Glutamatergic neuron (in vitro differentiated cells): Measurements from ENCODE around the gene SPPL3. TPM values are rescaled to one million over a fixed set of nuclear protein-coding genes. Genes with fewer than 3 reads are reported as not detected.

ENCODE experiments used
- DNase-seq: peaks from one replicate; pipeline ENCODE4 v3.0.0; 2022
- H3K27ac Mint-ChIP-seq: one replicate; pipeline ENCODE4 v1.8.0; 2020; ENCODE audit warnings: mild to moderate bottlenecking, mixed read lengths, inconsistent platforms; ENCODE audit not compliant: unreplicated experiment
- H3K27me3 Mint-ChIP-seq: one replicate; pipeline ENCODE4 v1.8.0; 2020; ENCODE audit warnings: mild to moderate bottlenecking, moderate library complexity, mixed read lengths, inconsistent platforms; ENCODE audit not compliant: unreplicated experiment
- H3K36me3 Mint-ChIP-seq: one replicate; pipeline ENCODE4 v1.8.0; 2020; ENCODE audit warnings: mild to moderate bottlenecking, mixed read lengths, inconsistent platforms; ENCODE audit not compliant: unreplicated experiment
- H3K4me1 Mint-ChIP-seq: one replicate; pipeline ENCODE4 v1.8.0; 2020; ENCODE audit warnings: mild to moderate bottlenecking, low read depth, mixed read lengths, inconsistent platforms; ENCODE audit not compliant: unreplicated experiment
- H3K4me3 Mint-ChIP-seq: one replicate; pipeline ENCODE4 v1.8.0; 2020; ENCODE audit warnings: mild to moderate bottlenecking, mixed read lengths, inconsistent platforms; ENCODE audit not compliant: unreplicated experiment
- H3K9me3 Mint-ChIP-seq: one replicate; pipeline ENCODE4 v1.8.0; 2020; ENCODE audit warnings: mild to moderate bottlenecking, moderate library complexity, mixed read lengths, inconsistent platforms; ENCODE audit not compliant: unreplicated experiment
- total RNA-seq: library from RNA; stranded (reverse); fragmentation: NEBNext Ultra II Directional; extraction: Animal tissue kit (Norgen Biotek cat#: 25700); gene quantifications from one replicate; pipeline ENCODE4 v1.2.1, GENCODE V29; 2021; ENCODE audit not compliant: unreplicated experiment
- TF ChIP-seq, protein P1 (sequence below): fragments of 200-600 bp; sonication (generic); IDR thresholded peaks from one replicate; pipeline ENCODE4 v1.5.0; 2021; ENCODE audit not compliant: partially characterized antibody, unreplicated experiment

Gene SPPL3
- total RNA-seq, 1 donor from 2014 or later = 53.4 TPM

DNA sequence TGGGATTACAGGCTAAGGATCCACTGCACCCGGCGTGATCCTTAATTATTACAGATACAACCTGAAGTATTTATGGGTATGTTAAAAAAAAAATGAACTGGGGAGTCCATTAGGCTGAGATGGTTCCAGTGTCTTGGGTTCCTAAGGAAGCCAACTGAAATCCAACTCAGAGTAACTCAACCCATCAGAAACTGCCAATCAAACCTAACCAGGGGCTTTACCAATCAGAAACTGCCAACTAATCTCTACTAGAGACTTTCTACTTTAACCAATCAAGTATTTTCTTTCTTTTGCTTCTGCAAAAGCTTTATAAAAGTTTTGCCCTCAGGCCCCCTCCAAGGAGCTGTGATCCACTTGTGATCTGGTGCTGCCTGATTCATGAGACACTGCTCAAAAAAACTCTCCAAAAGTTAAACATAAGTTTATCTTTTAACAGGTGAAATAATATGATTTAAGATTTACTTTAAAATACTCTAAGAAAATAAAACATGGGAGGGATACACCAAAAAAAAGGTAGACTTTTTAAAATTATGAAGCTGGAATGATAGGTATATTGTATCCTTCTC, 90.5 kb downstream of the SPPL3 start:
- no peak for DNase-seq
- Mint-ChIP-seq H3K4me3 (no peak overlapping the region), H3K9me3 (no peaks in the 10 kb centered on the region), H3K36me3 (peaks cover 6% of the 10 kb centered on the region), H3K27ac (no peak overlapping the region), H3K27me3 (peaks cover 2% of the 10 kb centered on the region), H3K4me1 (peaks cover 10% of the 10 kb centered on the region)
- TF ChIP-seq, protein P1, sequence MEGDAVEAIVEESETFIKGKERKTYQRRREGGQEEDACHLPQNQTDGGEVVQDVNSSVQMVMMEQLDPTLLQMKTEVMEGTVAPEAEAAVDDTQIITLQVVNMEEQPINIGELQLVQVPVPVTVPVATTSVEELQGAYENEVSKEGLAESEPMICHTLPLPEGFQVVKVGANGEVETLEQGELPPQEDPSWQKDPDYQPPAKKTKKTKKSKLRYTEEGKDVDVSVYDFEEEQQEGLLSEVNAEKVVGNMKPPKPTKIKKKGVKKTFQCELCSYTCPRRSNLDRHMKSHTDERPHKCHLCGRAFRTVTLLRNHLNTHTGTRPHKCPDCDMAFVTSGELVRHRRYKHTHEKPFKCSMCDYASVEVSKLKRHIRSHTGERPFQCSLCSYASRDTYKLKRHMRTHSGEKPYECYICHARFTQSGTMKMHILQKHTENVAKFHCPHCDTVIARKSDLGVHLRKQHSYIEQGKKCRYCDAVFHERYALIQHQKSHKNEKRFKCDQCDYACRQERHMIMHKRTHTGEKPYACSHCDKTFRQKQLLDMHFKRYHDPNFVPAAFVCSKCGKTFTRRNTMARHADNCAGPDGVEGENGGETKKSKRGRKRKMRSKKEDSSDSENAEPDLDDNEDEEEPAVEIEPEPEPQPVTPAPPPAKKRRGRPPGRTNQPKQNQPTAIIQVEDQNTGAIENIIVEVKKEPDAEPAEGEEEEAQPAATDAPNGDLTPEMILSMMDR = no peak

DNA sequence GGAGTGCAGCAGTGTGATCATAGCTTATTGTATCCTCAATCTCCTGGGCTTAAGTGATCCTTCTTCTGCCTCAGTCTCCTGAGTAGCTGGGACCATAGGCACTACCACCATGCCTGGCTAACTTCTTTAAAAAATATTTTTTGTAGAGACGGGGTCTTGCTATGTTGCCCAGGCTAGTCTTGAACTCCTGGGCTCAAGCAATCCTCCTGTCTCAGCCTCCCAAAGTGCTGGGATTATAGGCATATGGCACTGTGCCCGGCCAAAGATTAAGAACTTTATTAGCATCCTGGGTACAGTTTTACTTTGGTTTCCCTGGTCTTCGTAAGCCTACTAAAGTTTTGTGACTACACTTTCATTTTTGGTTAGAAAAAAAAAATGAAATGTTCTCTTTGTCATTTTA, 94.1 kb downstream of the SPPL3 start:
- Mint-ChIP-seq H3K36me3 (peaks cover 6% of the 10 kb centered on the region), H3K9me3 (no peaks in the 10 kb centered on the region)

DNA sequence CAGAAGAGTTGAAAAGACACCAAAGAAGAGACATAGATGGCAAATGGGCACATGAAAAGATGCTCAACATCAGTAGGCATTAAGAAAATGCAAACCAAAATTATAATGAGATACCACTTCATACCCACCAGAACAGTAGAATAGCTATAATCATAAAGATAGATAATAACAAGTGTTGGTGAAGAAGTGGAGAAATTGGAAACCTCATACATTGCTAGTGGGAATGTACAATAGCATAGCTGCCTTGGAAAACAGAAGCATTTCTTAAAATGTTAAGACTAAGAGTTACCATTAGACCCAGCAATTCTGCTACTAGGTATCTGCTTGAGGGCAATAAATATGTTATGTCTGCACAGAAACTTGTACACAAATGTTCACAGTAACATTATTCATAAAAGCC, 99.7 kb downstream of the SPPL3 start:
- no peaks in the 10 kb centered on the region for H3K36me3 Mint-ChIP-seq
- no peak for DNase-seq

More for the DNA sequence above, 94.1 kb downstream of the SPPL3 start:
- Mint-ChIP-seq H3K27ac (no peak overlapping the region), H3K4me1 (no peaks in the 10 kb centered on the region), H3K27me3 (peaks cover 2% of the 10 kb centered on the region), H3K4me3 (no peak overlapping the region)
- TF ChIP-seq, protein P1 = no peak
- no peak for DNase-seq

DNA sequence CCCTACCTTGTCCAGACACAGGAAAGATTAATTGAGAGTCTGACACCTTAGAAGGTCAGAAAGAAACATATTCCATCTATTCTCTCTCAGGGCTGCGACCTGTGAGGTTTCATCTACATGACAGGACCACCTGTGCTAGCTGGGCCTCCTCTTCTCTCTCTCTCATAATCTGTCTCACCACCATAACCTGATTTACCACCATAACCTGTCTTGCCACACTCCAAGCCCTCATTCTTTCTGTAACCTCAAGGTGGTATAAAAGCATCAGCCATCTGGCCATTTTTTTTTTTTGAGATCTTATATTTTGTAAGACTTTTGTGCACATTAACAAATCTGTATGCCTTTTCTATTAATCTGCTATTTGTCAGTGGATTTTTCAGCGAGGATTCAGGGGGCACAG, 103.0 kb downstream of the SPPL3 start:
- Mint-ChIP-seq H3K27ac (no peak overlapping the region), H3K4me3 (no peak overlapping the region), H3K36me3 (peaks cover 9% of the 10 kb centered on the region), H3K9me3 (no peaks in the 10 kb centered on the region), H3K4me1 (peaks cover 8% of the 10 kb centered on the region), H3K27me3 (no peaks in the 10 kb centered on the region)
- TF ChIP-seq, protein P1 = no peak
- DNase-seq = no peak

More for the DNA sequence above, 99.7 kb downstream of the SPPL3 start:
- Mint-ChIP-seq H3K27me3 (no peaks in the 10 kb centered on the region), H3K4me1 (peaks cover 8% of the 10 kb centered on the region), H3K4me3 (no peak overlapping the region), H3K27ac (no peak overlapping the region), H3K9me3 (no peaks in the 10 kb centered on the region)
- TF ChIP-seq, protein P1 = no peak

DNA sequence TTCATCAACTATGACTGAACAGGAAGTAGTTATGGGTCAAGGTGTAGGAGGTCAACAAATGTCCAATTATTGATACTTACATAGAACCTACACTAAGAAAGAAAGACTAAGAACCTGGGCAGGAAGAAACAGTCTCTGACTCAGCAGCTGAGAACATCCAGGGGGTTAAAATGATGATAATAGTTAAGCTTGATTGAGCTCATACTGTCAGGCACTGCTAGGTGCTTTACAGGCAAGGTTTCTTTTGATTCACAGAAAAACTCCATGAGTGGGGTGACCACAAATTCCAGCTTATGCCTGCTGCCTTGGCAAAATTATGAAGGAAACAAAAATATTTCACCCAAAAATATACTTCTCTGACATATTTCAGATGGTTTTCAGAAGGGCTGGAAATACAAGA, 103.5 kb downstream of the SPPL3 start:
- TF ChIP-seq, protein P1 = no peak
- DNase-seq = no peak
- peaks cover 8% of the 10 kb centered on the region for H3K4me1 Mint-ChIP-seq
- peaks cover 13% of the 10 kb centered on the region for H3K36me3 Mint-ChIP-seq
- no peak overlapping the region for H3K27ac Mint-ChIP-seq
- no peak overlapping the region for H3K4me3 Mint-ChIP-seq
- H3K27me3 Mint-ChIP-seq = no peaks in the 10 kb centered on the region
- peaks cover 3% of the 10 kb centered on the region for H3K9me3 Mint-ChIP-seq
